ENCODE data around the gene GK2.

GK2 gene

DNA sequence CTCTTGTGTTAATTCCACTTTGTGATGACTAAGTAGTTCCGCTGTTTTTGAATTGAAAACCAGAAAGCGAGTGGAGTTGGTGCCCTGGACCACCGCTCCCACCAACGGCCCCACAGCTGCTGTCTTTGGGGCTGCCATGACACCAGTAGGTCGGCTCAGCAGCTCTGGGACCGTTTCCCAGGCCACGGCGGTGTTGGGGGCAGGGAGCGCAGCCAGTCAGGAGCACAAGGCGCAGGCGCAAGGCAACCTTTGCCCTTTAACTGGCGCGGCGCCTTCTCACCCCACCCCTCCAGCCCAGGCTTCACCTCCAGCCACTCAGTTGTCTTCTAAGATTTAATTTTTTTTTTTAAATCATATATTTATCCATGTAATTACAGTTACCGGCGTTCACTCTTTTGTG lies at the start of gene GK2:
Gene GK2, minus strand, starts transcription at position 166 of the 400 bp plus-strand sequence. Its CDS starts 28 bp downstream, at position 138.
- H3K4me3 ChIP-seq (replicated peaks; ENCODE audit: low read depth, low read length), result no peak within 1 kb of the TSS
- no peak for DNase-seq (ENCODE audit: extremely low read depth, low read depth)
- no peak for TF ChIP-seq CTCF (IDR thresholded peaks at IDR 0.05; ENCODE audit: low read depth, low read length, missing control alignments)

DNA sequence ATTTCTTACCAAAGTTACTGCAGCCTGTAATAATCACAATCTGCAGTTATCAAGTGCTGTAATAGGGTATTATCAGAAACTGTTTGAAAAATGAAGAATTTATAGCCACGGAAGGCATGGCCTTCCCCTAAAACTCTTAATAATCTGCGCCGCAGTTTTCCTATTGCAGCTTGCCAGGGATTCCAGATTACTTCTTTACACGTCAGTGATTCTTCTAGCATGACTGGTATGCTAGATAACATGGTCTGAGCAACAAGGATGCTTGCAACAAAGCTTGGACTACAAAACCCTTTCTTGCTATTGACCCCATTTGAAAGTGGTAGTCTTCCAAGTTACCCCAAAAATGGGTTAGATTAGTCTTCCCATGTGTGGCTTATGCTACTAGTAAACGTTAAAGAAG lies 47.2 kb upstream of the GK2 start:
- TF ChIP-seq CTCF (IDR thresholded peaks at IDR 0.05; ENCODE audit: low read depth, low read length, missing control alignments), result no peak
- DNase-seq (ENCODE audit: extremely low read depth, low read depth), result no peak
- H3K4me3 ChIP-seq (replicated peaks; ENCODE audit: low read depth, low read length), result no peak overlapping the region

GRCh38 chr4:79454656-79455055 lies 46.6 kb upstream of the GK2 start:
- no peak overlapping the region for H3K4me3 ChIP-seq (replicated peaks; ENCODE audit: low read depth, low read length)
- no peak for DNase-seq (ENCODE audit: extremely low read depth, low read depth)
- no peak for TF ChIP-seq CTCF (IDR thresholded peaks at IDR 0.05; ENCODE audit: low read depth, low read length, missing control alignments)

GRCh38 chr4:79450053-79450452 lies 42.0 kb upstream of the GK2 start:
- DNase-seq (ENCODE audit: extremely low read depth, low read depth), result no peak
- TF ChIP-seq CTCF (IDR thresholded peaks at IDR 0.05; ENCODE audit: low read depth, low read length, missing control alignments), result no peak
- no peak overlapping the region for H3K4me3 ChIP-seq (replicated peaks; ENCODE audit: low read depth, low read length)

- TF ChIP-seq CTCF (IDR thresholded peaks at IDR 0.05; ENCODE audit: low read depth, low read length, missing control alignments), result no peak
- DNase-seq (ENCODE audit: extremely low read depth, low read depth), result no peak
- H3K4me3 ChIP-seq (replicated peaks; ENCODE audit: low read depth, low read length), result no peak overlapping the region
Observed at GRCh38 chr4:79446145-79446544, 38.1 kb upstream of the GK2 start.

GRCh38 chr4:79445371-79445781 lies 37.3 kb upstream of the GK2 start:
- TF ChIP-seq CTCF (IDR thresholded peaks at IDR 0.05; ENCODE audit: low read depth, low read length, missing control alignments), result no peak
- no peak overlapping the region for H3K4me3 ChIP-seq (replicated peaks; ENCODE audit: low read depth, low read length)
- no peak for DNase-seq (ENCODE audit: extremely low read depth, low read depth)

DNA sequence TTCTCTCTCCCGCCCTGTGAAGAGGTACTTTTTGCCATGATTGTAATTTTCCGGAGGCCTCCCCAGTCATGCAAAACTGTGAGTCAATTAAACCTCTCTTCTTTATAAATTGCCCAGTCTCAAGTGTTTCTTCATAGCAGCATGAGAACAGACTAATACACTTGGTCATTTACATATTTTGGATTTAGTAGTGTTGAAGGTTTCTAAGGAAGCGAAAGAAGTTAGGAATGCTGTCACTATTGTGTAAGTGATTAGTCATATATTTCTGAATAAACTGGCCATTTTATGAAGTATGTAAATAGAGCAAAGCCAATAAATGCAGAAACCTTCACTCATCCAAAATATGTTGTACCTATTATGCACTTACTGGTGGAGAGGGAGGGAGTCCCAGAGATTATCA lies 34.4 kb upstream of the GK2 start:
- no peak for DNase-seq (ENCODE audit: extremely low read depth, low read depth)
- H3K4me3 ChIP-seq (replicated peaks; ENCODE audit: low read depth, low read length), result no peak overlapping the region
- no peak for TF ChIP-seq CTCF (IDR thresholded peaks at IDR 0.05; ENCODE audit: low read depth, low read length, missing control alignments)
